ENCODE results near the gene CACFD1.

The CACFD1 gene
- long read RNA-seq, donor 1, transcript CACFD1-202 (5 exons, 2,794 nt), result major isoform, 16 of 20 reads
- long read RNA-seq, donor 1, partial matches to known transcripts, result 0 of 20 reads
- long read RNA-seq, donor 1, other reads (novel, unspliced or antisense), result 0 of 20 reads
- long read RNA-seq, donor 2, transcript CACFD1-202 (5 exons, 2,794 nt), result major isoform, 10 of 11 reads
- long read RNA-seq, donor 2, partial matches to known transcripts, result 0 of 11 reads
- long read RNA-seq, donor 2, other reads (novel, unspliced or antisense), result 0 of 11 reads
- long read RNA-seq, donor 3, partial matches to known transcripts, result 0 of 3 reads
- long read RNA-seq, donor 3, other reads (novel, unspliced or antisense), result 0 of 3 reads
- long read RNA-seq, donor 4, transcript CACFD1-202 (5 exons, 2,794 nt), result major isoform, 5 of 8 reads
- long read RNA-seq, donor 4, partial matches to known transcripts, result 0 of 8 reads
- long read RNA-seq, donor 4, other reads (novel, unspliced or antisense), result 0 of 8 reads
- long read RNA-seq, donor 5, transcript CACFD1-202 (5 exons, 2,794 nt), result major isoform, 7 of 11 reads
- long read RNA-seq, donor 5, partial matches to known transcripts, result 0 of 11 reads
- long read RNA-seq, donor 5, other reads (novel, unspliced or antisense), result 0 of 11 reads
- long read RNA-seq, donor 6, transcript CACFD1-202 (5 exons, 2,794 nt), result major isoform, 10 of 14 reads
- long read RNA-seq, donor 6, partial matches to known transcripts, result 0 of 14 reads
- long read RNA-seq, donor 6, other reads (novel, unspliced or antisense), result 0 of 14 reads
- long read RNA-seq, donor 7, transcript CACFD1-202 (5 exons, 2,794 nt), result major isoform, 12 of 12 reads
- long read RNA-seq, donor 7, partial matches to known transcripts, result 0 of 12 reads
- long read RNA-seq, donor 7, other reads (novel, unspliced or antisense), result 0 of 12 reads
- long read RNA-seq, donor 8, transcript CACFD1-202 (5 exons, 2,794 nt), result major isoform, 7 of 7 reads
- long read RNA-seq, donor 8, partial matches to known transcripts, result 0 of 7 reads
- long read RNA-seq, donor 8, other reads (novel, unspliced or antisense), result 0 of 7 reads

- DNase-seq, result peak; percentile 99
Observed at GRCh38 chr9:133459476-133460404, at the start of gene CACFD1. Gene CACFD1 (plus strand): TSS chr9:133459978. CDS start chr9:133460067, 89 bp downstream.

GRCh38 chr9:133415170-133415569 is 44.6 kb upstream of the CACFD1 start:
- DNase-seq, result no peak

- DNase-seq, result peak; percentile 98
Observed at GRCh38 chr9:133417541-133418461, 42.0 kb upstream of the CACFD1 start, which contains the start of gene REXO4. Gene REXO4 (minus strand): TSS chr9:133418010. CDS start chr9:133417844, 166 bp downstream.

- DNase-seq, result no peak
Observed at GRCh38 chr9:133419005-133419404, 40.8 kb upstream of the CACFD1 start.

GRCh38 chr9:133420392-133420827 is 39.4 kb upstream of the CACFD1 start:
- no peak for DNase-seq

- no peak for DNase-seq
Observed at GRCh38 chr9:133421615-133422542, 37.9 kb upstream of the CACFD1 start, which contains the start of gene ADAMTS13. Gene ADAMTS13 (plus strand): TSS chr9:133422367. CDS start chr9:133422444, 77 bp downstream.

- DNase-seq, result no peak
Observed at GRCh38 chr9:133423216-133423615, 36.6 kb upstream of the CACFD1 start.

- DNase-seq, result no peak
Observed at GRCh38 chr9:133424187-133424586, 35.6 kb upstream of the CACFD1 start.

GRCh38 chr9:133425049-133425632 is 34.6 kb upstream of the CACFD1 start:
- no peak for DNase-seq

- no peak for DNase-seq
Observed at GRCh38 chr9:133426011-133426410, 33.8 kb upstream of the CACFD1 start.

- DNase-seq, result no peak
Observed at GRCh38 chr9:133427658-133428348, 32.0 kb upstream of the CACFD1 start.

GRCh38 chr9:133428617-133429101 is 31.1 kb upstream of the CACFD1 start:
- peak; percentile 38 for DNase-seq

- DNase-seq, result no peak
Observed at GRCh38 chr9:133429214-133429613, 30.6 kb upstream of the CACFD1 start.

GRCh38 chr9:133429641-133430161 is 30.1 kb upstream of the CACFD1 start:
- peak; percentile 66 for DNase-seq

- DNase-seq, result no peak
Observed at GRCh38 chr9:133430244-133430643, 29.5 kb upstream of the CACFD1 start.

- no peak for DNase-seq
Observed at GRCh38 chr9:133433351-133433843, 26.4 kb upstream of the CACFD1 start.

GRCh38 chr9:133436681-133437080 is 23.1 kb upstream of the CACFD1 start:
- DNase-seq, result no peak

Measured in right kidney (tissue), 9 donors.